ENCODE results near the gene MALAT1.
A peak's percentile ranks its signal among the peaks of the same experiment; 100 is the strongest.
"Not testable (repeated sequence)": the region's sequence is repeated elsewhere in the genome, so short reads cannot be mapped to it uniquely, and the experiment has no call there.

Gene MALAT1

DNA sequence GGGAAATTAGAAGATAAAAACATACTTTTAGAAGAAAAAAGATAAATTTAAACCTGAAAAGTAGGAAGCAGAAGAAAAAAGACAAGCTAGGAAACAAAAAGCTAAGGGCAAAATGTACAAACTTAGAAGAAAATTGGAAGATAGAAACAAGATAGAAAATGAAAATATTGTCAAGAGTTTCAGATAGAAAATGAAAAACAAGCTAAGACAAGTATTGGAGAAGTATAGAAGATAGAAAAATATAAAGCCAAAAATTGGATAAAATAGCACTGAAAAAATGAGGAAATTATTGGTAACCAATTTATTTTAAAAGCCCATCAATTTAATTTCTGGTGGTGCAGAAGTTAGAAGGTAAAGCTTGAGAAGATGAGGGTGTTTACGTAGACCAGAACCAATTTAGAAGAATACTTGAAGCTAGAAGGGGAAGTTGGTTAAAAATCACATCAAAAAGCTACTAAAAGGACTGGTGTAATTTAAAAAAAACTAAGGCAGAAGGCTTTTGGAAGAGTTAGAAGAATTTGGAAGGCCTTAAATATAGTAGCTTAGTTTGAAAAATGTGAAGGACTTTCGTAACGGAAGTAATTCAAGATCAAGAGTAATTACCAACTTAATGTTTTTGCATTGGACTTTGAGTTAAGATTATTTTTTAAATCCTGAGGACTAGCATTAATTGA, 1.0 kb downstream of the MALAT1 start:
- DNase-seq, result no peak

DNA sequence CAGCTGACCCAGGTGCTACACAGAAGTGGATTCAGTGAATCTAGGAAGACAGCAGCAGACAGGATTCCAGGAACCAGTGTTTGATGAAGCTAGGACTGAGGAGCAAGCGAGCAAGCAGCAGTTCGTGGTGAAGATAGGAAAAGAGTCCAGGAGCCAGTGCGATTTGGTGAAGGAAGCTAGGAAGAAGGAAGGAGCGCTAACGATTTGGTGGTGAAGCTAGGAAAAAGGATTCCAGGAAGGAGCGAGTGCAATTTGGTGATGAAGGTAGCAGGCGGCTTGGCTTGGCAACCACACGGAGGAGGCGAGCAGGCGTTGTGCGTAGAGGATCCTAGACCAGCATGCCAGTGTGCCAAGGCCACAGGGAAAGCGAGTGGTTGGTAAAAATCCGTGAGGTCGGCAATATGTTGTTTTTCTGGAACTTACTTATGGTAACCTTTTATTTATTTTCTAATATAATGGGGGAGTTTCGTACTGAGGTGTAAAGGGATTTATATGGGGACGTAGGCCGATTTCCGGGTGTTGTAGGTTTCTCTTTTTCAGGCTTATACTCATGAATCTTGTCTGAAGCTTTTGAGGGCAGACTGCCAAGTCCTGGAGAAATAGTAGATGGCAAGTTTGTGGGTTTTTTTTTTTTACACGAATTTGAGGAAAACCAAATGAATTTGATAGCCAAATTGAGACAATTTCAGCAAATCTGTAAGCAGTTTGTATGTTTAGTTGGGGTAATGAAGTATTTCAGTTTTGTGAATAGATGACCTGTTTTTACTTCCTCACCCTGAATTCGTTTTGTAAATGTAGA, 1.7 kb downstream of the MALAT1 start:
- DNase-seq, result peak; percentile 72

DNA sequence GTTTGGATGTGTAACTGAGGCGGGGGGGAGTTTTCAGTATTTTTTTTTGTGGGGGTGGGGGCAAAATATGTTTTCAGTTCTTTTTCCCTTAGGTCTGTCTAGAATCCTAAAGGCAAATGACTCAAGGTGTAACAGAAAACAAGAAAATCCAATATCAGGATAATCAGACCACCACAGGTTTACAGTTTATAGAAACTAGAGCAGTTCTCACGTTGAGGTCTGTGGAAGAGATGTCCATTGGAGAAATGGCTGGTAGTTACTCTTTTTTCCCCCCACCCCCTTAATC, 2.3 kb downstream of the MALAT1 start:
- no peak for DNase-seq

DNA sequence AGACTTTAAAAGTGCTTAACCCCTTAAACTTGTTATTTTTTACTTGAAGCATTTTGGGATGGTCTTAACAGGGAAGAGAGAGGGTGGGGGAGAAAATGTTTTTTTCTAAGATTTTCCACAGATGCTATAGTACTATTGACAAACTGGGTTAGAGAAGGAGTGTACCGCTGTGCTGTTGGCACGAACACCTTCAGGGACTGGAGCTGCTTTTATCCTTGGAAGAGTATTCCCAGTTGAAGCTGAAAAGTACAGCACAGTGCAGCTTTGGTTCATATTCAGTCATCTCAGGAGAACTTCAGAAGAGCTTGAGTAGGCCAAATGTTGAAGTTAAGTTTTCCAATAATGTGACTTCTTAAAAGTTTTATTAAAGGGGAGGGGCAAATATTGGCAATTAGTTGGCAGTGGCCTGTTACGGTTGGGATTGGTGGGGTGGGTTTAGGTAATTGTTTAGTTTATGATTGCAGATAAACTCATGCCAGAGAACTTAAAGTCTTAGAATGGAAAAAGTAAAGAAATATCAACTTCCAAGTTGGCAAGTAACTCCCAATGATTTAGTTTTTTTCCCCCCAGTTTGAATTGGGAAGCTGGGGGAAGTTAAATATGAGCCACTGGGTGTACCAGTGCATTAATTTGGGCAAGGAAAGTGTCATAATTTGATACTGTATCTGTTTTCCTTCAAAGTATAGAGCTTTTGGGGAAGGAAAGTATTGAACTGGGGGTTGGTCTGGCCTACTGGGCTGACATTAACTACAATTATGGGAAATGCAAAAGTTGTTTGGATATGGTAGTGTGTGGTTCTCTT, 2.8 kb downstream of the MALAT1 start:
- DNase-seq, result no peak

DNA sequence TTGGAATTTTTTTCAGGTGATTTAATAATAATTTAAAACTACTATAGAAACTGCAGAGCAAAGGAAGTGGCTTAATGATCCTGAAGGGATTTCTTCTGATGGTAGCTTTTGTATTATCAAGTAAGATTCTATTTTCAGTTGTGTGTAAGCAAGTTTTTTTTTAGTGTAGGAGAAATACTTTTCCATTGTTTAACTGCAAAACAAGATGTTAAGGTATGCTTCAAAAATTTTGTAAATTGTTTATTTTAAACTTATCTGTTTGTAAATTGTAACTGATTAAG, 3.4 kb downstream of the MALAT1 start:
- no peak for DNase-seq

DNA sequence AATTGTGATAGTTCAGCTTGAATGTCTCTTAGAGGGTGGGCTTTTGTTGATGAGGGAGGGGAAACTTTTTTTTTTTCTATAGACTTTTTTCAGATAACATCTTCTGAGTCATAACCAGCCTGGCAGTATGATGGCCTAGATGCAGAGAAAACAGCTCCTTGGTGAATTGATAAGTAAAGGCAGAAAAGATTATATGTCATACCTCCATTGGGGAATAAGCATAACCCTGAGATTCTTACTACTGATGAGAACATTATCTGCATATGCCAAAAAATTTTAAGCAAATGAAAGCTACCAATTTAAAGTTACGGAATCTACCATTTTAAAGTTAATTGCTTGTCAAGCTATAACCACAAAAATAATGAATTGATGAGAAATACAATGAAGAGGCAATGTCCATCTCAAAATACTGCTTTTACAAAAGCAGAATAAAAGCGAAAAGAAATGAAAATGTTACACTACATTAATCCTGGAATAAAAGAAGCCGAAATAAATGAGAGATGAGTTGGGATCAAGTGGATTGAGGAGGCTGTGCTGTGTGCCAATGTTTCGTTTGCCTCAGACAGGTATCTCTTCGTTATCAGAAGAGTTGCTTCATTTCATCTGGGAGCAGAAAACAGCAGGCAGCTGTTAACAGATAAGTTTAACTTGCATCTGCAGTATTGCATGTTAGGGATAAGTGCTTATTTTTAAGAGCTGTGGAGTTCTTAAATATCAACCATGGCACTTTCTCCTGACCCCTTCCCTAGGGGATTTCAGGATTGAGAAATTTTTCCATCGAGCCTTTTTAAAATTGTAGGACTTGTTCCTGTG, 3.9 kb downstream of the MALAT1 start:
- peak; percentile 65 for DNase-seq

DNA sequence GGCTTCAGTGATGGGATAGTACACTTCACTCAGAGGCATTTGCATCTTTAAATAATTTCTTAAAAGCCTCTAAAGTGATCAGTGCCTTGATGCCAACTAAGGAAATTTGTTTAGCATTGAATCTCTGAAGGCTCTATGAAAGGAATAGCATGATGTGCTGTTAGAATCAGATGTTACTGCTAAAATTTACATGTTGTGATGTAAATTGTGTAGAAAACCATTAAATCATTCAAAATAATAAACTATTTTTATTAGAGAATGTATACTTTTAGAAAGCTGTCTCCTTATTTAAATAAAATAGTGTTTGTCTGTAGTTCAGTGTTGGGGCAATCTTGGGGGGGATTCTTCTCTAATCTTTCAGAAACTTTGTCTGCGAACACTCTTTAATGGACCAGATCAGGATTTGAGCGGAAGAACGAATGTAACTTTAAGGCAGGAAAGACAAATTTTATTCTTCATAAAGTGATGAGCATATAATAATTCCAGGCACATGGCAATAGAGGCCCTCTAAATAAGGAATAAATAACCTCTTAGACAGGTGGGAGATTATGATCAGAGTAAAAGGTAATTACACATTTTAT, 4.6 kb downstream of the MALAT1 start:
- DNase-seq, result no peak

DNA sequence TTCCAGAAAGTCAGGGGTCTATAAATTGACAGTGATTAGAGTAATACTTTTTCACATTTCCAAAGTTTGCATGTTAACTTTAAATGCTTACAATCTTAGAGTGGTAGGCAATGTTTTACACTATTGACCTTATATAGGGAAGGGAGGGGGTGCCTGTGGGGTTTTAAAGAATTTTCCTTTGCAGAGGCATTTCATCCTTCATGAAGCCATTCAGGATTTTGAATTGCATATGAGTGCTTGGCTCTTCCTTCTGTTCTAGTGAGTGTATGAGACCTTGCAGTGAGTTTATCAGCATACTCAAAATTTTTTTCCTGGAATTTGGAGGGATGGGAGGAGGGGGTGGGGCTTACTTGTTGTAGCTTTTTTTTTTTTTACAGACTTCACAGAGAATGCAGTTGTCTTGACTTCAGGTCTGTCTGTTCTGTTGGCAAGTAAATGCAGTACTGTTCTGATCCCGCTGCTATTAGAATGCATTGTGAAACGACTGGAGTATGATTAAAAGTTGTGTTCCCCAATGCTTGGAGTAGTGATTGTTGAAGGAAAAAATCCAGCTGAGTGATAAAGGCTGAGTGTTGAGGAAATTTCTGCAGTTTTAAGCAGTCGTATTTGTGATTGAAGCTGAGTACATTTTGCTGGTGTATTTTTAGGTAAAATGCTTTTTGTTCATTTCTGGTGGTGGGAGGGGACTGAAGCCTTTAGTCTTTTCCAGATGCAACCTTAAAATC, 5.3 kb downstream of the MALAT1 start:
- no peak for DNase-seq

DNA sequence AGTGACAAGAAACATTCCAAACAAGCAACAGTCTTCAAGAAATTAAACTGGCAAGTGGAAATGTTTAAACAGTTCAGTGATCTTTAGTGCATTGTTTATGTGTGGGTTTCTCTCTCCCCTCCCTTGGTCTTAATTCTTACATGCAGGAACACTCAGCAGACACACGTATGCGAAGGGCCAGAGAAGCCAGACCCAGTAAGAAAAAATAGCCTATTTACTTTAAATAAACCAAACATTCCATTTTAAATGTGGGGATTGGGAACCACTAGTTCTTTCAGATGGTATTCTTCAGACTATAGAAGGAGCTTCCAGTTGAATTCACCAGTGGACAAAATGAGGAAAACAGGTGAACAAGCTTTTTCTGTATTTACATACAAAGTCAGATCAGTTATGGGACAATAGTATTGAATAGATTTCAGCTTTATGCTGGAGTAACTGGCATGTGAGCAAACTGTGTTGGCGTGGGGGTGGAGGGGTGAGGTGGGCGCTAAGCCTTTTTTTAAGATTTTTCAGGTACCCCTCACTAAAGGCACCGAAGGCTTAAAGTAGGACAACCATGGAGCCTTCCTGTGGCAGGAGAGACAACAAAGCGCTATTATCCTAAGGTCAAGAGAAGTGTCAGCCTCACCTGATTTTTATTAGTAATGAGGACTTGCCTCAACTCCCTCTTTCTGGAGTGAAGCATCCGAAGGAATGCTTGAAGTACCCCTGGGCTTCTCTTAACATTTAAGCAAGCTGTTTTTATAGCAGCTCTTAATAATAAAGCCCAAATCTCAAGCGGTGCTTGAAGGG, 6.0 kb downstream of the MALAT1 start:
- DNase-seq, result no peak

DNA sequence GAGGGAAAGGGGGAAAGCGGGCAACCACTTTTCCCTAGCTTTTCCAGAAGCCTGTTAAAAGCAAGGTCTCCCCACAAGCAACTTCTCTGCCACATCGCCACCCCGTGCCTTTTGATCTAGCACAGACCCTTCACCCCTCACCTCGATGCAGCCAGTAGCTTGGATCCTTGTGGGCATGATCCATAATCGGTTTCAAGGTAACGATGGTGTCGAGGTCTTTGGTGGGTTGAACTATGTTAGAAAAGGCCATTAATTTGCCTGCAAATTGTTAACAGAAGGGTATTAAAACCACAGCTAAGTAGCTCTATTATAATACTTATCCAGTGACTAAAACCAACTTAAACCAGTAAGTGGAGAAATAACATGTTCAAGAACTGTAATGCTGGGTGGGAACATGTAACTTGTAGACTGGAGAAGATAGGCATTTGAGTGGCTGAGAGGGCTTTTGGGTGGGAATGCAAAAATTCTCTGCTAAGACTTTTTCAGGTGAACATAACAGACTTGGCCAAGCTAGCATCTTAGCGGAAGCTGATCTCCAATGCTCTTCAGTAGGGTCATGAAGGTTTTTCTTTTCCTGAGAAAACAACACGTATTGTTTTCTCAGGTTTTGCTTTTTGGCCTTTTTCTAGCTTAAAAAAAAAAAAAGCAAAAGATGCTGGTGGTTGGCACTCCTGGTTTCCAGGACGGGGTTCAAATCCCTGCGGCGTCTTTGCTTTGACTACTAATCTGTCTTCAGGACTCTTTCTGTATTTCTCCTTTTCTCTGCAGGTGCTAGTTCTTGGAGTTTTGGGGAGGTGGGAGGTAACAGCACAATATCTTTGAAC, 6.8 kb downstream of the MALAT1 start:
- no peak for DNase-seq

DNA sequence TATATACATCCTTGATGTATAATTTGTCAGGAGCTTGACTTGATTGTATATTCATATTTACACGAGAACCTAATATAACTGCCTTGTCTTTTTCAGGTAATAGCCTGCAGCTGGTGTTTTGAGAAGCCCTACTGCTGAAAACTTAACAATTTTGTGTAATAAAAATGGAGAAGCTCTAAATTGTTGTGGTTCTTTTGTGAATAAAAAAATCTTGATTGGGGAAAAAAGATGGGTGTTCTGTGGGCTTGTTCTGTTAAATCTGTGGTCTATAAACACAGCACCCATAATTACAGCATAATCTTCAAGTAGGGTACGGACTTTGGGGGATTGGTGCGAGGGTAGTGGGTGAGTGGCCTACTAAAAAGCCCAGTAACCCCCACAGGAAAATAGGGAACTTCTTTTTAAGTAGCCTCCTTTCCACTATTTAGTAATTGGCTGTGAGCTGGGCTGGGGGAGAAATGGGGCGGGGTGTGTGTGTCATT, 7.5 kb downstream of the MALAT1 start:
- no peak for DNase-seq

DNA sequence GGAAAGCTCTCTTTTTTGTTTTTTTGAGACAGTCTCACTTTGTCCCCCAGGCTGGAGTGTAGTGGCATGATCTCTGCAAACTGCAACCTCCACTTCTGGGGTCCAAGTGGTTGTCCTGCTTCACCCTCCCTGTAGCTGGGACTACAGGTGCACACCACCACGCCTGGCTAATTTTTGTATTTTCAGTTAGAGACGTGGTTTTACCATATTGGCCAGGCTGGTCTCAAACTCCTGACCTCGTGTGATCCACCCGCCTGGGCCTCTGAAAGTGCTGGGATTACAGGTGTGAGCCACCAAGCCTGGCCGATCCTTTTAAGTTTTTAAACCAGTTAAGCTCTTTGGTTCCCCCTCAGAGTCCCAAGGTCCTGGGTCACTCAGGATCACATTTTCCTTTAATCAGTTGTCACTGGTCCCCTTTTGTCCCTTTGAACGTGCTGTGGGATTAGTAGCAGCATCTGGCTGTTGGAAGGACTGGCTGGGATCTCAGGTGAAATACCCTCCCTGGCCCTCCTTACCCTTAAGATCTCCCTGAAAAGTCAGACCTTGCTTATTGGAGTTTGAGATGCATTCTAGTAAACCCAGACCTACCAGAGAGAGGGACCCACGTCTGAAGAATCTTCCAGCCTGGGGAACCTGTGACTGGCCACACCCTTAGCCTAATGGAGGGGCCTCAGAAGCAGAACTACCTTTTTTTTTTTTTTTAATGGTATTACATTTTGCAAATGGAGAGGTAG, 8.1 kb downstream of the MALAT1 start:
- peak; percentile 67 for DNase-seq

DNA sequence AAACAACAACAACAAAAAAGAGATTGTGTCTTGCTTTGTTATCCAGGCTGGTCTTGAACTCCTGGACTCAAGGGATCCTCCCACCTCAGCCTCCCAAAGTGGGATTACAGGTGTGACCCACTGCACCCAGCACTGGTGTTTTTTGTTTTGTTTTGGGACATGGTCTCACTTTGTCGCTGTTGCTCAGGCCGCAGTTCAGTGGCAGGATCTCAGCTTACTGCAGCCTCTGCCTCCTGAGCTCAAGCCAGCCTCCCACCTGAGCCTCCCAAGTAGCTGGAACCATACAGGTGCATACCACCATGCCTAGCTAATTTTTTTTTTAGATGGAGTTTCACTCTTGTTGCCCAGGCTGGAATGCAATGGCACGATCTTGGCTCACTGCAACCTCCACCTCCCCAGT, 13.5 kb downstream of the MALAT1 start:
- DNase-seq, result not testable (repeated sequence)

DNA sequence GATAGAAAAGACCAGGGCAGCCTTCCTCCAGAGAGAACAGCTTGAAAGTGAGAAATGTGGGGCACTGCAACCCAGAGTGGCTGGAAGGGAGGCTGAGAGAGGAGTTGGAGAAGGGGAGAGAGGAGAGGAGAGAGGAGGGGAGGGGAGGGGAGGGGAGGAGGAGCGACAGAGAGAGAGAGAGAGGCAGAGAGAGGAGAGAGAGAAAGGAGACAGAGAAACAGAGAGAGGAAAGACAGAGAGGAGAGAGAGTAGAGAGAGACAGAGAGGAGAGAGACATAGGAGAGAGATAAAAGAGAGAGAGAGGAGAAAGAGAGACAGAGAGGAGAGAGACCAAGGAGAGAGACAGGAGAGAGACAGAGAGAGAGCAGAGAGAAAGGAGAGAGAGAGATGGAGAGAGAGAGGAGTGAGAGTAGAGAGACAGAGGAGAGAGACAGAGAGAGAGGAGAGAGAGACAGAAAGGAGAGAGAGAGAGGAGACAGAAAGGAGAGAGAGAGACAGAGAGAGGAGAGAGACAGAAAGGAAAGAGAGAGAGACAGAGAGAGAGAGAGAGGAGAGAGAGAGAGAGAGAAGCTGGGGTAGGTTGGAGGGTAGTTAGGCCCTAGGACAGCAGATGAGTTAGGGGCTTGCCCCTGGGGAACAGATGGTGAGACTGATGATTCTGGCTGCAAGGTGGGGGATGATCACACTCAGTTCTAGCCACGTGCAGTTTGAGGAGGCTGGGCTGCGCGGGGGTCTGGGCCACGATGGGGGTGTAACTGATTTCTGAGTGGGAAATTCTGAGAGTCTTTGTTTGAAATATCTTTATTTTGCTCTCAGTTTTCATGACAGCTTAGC, 17.5 kb downstream of the MALAT1 start:
- DNase-seq, result no peak

DNA sequence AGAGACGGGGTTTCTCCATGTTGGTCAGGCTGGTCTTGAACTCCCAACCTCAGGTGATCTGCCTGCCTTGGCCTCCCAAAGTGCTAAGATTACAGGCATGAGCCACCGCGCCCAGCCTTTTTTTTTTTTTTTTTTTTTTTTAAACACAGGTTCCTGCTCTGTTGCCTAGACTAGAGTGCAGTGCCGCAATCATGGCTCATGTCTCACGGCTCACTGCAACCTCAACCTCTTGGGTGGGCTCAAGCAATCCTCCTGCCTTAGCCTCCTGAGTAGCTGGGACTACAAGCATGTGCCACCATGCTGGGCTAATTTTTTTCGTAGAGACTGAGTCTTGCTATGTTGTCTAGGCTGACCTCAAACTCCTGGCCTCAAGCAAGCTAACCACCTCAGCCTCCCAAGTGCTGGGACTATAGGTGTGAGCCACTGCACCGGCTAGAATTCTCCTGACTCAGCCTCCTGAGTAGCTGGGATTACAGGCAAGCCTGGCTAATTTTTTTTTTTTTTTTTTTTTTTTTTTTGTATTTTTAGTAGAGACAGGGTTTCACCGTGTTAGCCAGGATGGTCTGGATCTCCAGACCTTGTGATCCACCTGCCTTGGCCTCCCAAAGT, 20.2 kb downstream of the MALAT1 start:
- DNase-seq, result not testable (repeated sequence)

DNA sequence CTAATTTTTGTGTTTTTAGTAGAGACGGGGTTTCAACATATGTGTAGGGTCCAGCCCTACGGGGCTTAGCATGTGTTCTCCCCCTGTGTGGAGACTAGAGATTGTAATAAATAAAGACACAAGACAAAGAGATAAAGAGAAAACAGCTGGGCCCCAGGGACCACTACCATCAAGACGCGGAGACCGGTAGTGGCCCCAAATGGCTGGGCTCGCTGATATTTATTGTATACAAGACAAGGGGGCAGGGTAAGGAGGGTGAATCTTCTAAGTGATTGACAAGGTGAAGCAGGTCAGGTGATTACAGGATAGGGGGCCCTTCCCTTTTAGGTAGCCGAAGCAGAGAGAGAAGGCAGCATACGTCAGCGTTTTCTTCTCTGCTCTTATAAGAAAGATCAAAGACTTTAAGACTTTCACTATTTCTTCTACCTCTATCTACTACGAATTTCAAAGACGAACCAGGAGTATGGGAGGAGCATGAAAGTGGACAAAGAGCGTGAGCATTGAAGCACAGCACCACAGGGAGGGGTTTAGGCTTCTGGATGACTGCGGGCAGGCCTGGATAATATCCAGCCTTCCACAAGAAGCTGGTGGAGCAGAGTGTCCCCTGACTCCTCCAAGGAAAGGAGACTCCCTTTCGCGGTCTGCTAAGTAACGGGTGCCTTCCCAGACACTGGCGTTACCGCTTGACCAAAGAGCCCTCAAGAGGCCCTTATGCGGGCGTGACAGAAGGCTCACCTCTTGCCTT, 23.1 kb downstream of the MALAT1 start:
- not testable (repeated sequence) for DNase-seq

Measured in activated CD4-positive, alpha-beta T cell treated with anti-CD3 and anti-CD28 coated beads, Interleukin-2, Interleukin-6, amounts not matched to agents 100 ng/mL and 50 ng/mL, durations not matched to agents 16 hours and 8 hours (primary cell).